Measurements from ENCODE around the gene TLCD3B. TPM values are rescaled to one million over a fixed set of nuclear protein-coding genes. Genes with fewer than 3 reads are reported as not detected.
A peak's percentile ranks its signal among the peaks of the same experiment; 100 is the strongest.

The TLCD3B gene
- polyA plus RNA-seq, 1 of the 3 experiments (the other 2 are of a cell fraction), result 3.8 TPM

- ChIA-PET CTCF (interaction anchor here (1.1 to 4.6 kb wide), 7 partner anchors 9 to 40 kb away, joined by 4 to 24 read pairs (median 12); partner anchors contain the start of genes TBX6 and TLCD3B), POLR2A (interaction anchor here (1.4 to 2.6 kb wide), 2 partner anchors 11 kb away, joined by 4 to 19 read pairs; partner anchors contain the start of gene ALDOA)
- Histone ChIP-seq H3K9ac (no peak overlapping the region), H3K9me2 (no peaks in the 10 kb centered on the region), H3K4me3 (ENCODE audit: low read depth in 2 of 2, low read length in 1 of 2) (peak overlapping the region in 1 of 2 experiments; percentile 16; a peak in 1 of 4 replicates), H3K4me2 (peak overlapping the region; percentile 47; the same call in 1 of the 2 replicates), H4K20me1 (ENCODE audit: insufficient read depth) (no peaks in the 10 kb centered on the region), H3K79me2 (ENCODE audit: insufficient read depth) (peaks cover 36% of the 10 kb centered on the region; the same call in 1 of the 2 replicates), H2AFZ (ENCODE audit: low read depth) (no peak overlapping the region), H3F3A (replicated peaks; ENCODE audit: insufficient read depth) (peaks cover 22% of the 10 kb centered on the region), H3K27me3 (ENCODE audit: insufficient read depth) (no peaks in the 10 kb centered on the region), H3K9me3 (no peaks in the 10 kb centered on the region), H3K4me1 (ENCODE audit: control insufficient read depth in 1 of 2, insufficient read depth in 2 of 2, low read depth in 1 of 2, low read length in 1 of 2) (peaks cover 5% of the 10 kb centered on the region in 2 experiments; a peak in 2 of 4 replicates), H3K36me3 (replicated peaks in 1 of 2; ENCODE audit: control insufficient read depth in 1 of 2, insufficient read depth in 2 of 2, low read length in 1 of 2) (peaks cover 0 to 5% of the 10 kb centered on the region in 2 experiments), H3K27ac (ENCODE audit: low read depth in 2 of 2, low read length in 1 of 2) (peak overlapping the region in 1 of 2 experiments; percentile 15; a peak in 1 of 4 replicates)
- DNase-seq, result no peak
- TF ChIP-seq SIN3A (IDR thresholded peaks at IDR 0.05; ENCODE audit: borderline replicate concordance, low read depth, low read length) (no peak), RCOR1 (IDR thresholded peaks at IDR 0.05; ENCODE audit: low read length) (no peak), NFIC (IDR thresholded peaks at IDR 0.05; ENCODE audit: borderline replicate concordance) (no peak), JUND (IDR thresholded peaks at IDR 0.05) (no peak), EZH2phosphoT487 (IDR thresholded peaks at IDR 0.05; ENCODE audit: borderline replicate concordance, low read depth) (no peak), FOXM1 (IDR thresholded peaks at IDR 0.05; ENCODE audit: low read depth) (no peak), CHD2 (IDR thresholded peaks at IDR 0.05; ENCODE audit: low read length, partially characterized antibody) (no peak), MAX (IDR thresholded peaks at IDR 0.05; ENCODE audit: low read depth) (no peak), FOXJ3 (CRISPR knock-in tag; IDR thresholded peaks at IDR 0.05) (no peak), REST (IDR thresholded peaks at IDR 0.05; ENCODE audit: low read depth, low read length) (no peak)
- 91% methylated on average over 8 of the region's 8 CpGs for WGBS (ENCODE audit: low lambda C conversion rate)
Measured at GRCh38 chr16:30054451-30054850, 23.4 kb upstream of the TLCD3B start.

GRCh38 chr16:30053376-30054015, 22.4 kb upstream of the TLCD3B start:
- Histone ChIP-seq H3K79me2 (ENCODE audit: insufficient read depth) (peaks cover 36% of the 10 kb centered on the region; the same call in 1 of the 2 replicates), H4K20me1 (ENCODE audit: insufficient read depth) (no peaks in the 10 kb centered on the region), H3K27me3 (ENCODE audit: insufficient read depth) (no peaks in the 10 kb centered on the region), H2AFZ (ENCODE audit: low read depth) (peak overlapping the region; percentile 83), H3K9ac (peak overlapping the region; percentile 92), H3K36me3 (replicated peaks in 1 of 2; ENCODE audit: control insufficient read depth in 1 of 2, insufficient read depth in 2 of 2, low read length in 1 of 2) (peaks cover 0 to 5% of the 10 kb centered on the region in 2 experiments), H3K27ac (ENCODE audit: low read depth in 2 of 2, low read length in 1 of 2) (peak overlapping the region; percentile 58 to 70; a peak in 2 of 4 replicates), H3K4me1 (ENCODE audit: control insufficient read depth in 1 of 2, insufficient read depth in 2 of 2, low read depth in 1 of 2, low read length in 1 of 2) (peaks cover 5% of the 10 kb centered on the region in 2 experiments; a peak in 2 of 4 replicates), H3K4me2 (peak overlapping the region; percentile 97), H3K9me2 (no peaks in the 10 kb centered on the region), H3K4me3 (ENCODE audit: low read depth in 2 of 2, low read length in 1 of 2) (peak overlapping the region; percentile 68 to 97), H3F3A (replicated peaks; ENCODE audit: insufficient read depth) (peaks cover 22% of the 10 kb centered on the region), H3K9me3 (no peaks in the 10 kb centered on the region)
- ChIA-PET POLR2A (interaction anchor here (1.0 to 2.6 kb wide), 5 partner anchors 10 to 39 kb away, joined by 4 to 19 read pairs (median 7); partner anchors contain the start of genes ALDOA and TBX6), CTCF (interaction anchor here (0.9 to 4.6 kb wide), 8 partner anchors 10 to 237 kb away, joined by 3 to 24 read pairs (median 4); partner anchors contain the start of genes TBX6 and TLCD3B)
- TF ChIP-seq NRF1 (IDR thresholded peaks at IDR 0.05; ENCODE audit: low read depth, low read length) (no peak), SIN3A (IDR thresholded peaks at IDR 0.05; ENCODE audit: borderline replicate concordance, low read depth, low read length) (0 out of 2 replicates have a peak, but pooled peaks have one; percentile 40)
- WGBS (ENCODE audit: low lambda C conversion rate), result 5% methylated on average over 19 of the region's 19 CpGs
- DNase-seq, result no peak
